ENCODE data around the gene NXPH4.

- no peak for TF ChIP-seq CTCF (conservative IDR thresholded peaks at IDR 0.05)
- TF ChIP-seq ZFX (IDR thresholded peaks at IDR 0.05) = no peak
Measured at GRCh38 chr12:57210926-57211692, 5.5 kb upstream of the NXPH4 start.
